HFFc6 (cell line): ENCODE data around the gene CSN1S1. TPM values are rescaled to one million over a fixed set of nuclear protein-coding genes. Genes with fewer than 3 reads are reported as not detected.

Experiments
- DNase-seq: peaks from one replicate; pipeline ENCODE4 v3.0.0-alpha.2; 2018
- H3K27ac Mint-ChIP-seq: 2 replicates; pipeline ENCODE4 v1.8.0; 2020; ENCODE audit warnings: mild to moderate bottlenecking, mixed read lengths
- H3K27me3 Mint-ChIP-seq: 2 replicates; pipeline ENCODE4 v1.8.0; 2021; ENCODE audit warnings: mild to moderate bottlenecking, moderate library complexity, mixed read lengths; ENCODE audit not compliant: insufficient read depth
- H3K36me3 Mint-ChIP-seq: 2 replicates; pipeline ENCODE4 v1.8.0; 2021; ENCODE audit warnings: low read depth, mixed read lengths
- H3K4me1 Mint-ChIP-seq: 2 replicates; pipeline ENCODE4 v1.8.0; 2020; ENCODE audit warnings: low read depth, mixed read lengths
- H3K4me3 Mint-ChIP-seq: 2 replicates; pipeline ENCODE4 v1.8.0; 2020; ENCODE audit warnings: mild to moderate bottlenecking, moderate library complexity, mixed read lengths
- H3K9me3 Mint-ChIP-seq: 2 replicates; pipeline ENCODE4 v1.8.0; 2020; ENCODE audit warnings: mild to moderate bottlenecking, mixed read lengths
- total RNA-seq, 6 experiments: library from RNA; stranded (reverse); fragmentation: NEBNext Ultra II Directional; extraction: Animal tissue kit (Norgen Biotek cat#: 25700); gene quantifications; 2 replicates in 1 of 6; 3 replicates in 5 of 6; pipeline ENCODE4 v1.2.3, GENCODE V29; 2021
- TF ChIP-seq, protein P1 (sequence below): fragments of 200-600 bp; sonication (generic); IDR thresholded peaks from 2 replicates; pipeline ENCODE4 v1.5.0; 2021; ENCODE audit warnings: antibody characterized with exemption, mild to moderate bottlenecking

Gene CSN1S1
- total RNA-seq, 6 experiments from 2014 or later, result not detected

DNA sequence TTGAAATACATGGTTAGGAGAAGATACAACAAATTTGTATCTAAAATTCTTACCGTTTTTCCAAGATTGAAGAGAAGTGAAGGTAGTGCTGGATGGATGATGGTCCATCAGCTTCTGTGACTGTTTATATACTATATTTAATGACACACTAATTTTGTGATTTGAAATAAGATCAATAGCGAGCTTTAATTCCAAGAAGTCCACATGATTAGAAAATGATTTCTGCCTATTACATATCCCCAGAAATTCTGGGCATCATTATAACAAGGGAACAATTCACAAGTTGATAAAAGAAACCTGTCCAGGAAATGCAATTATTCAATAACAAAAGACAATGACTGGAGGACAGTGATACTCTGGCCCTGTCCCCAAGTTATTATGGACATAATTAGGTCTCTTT is 34.8 kb downstream of the CSN1S1 start, which contains the start of gene CSN2:
CSN2 (minus strand) TSS at position 101 of the 400 bp plus-strand sequence. CDS start 4,733 bp downstream, outside the sequence.
- no peaks in the 10 kb centered on the region for H3K27me3 Mint-ChIP-seq
- TF ChIP-seq, protein P1, sequence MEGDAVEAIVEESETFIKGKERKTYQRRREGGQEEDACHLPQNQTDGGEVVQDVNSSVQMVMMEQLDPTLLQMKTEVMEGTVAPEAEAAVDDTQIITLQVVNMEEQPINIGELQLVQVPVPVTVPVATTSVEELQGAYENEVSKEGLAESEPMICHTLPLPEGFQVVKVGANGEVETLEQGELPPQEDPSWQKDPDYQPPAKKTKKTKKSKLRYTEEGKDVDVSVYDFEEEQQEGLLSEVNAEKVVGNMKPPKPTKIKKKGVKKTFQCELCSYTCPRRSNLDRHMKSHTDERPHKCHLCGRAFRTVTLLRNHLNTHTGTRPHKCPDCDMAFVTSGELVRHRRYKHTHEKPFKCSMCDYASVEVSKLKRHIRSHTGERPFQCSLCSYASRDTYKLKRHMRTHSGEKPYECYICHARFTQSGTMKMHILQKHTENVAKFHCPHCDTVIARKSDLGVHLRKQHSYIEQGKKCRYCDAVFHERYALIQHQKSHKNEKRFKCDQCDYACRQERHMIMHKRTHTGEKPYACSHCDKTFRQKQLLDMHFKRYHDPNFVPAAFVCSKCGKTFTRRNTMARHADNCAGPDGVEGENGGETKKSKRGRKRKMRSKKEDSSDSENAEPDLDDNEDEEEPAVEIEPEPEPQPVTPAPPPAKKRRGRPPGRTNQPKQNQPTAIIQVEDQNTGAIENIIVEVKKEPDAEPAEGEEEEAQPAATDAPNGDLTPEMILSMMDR, result no peak
- peaks cover 15% of the 10 kb centered on the region for H3K9me3 Mint-ChIP-seq
- no peak within 1 kb of the TSS for H3K4me3 Mint-ChIP-seq
- no peaks in the 10 kb centered on the region for H3K4me1 Mint-ChIP-seq
- H3K36me3 Mint-ChIP-seq, result no peaks in the 10 kb centered on the region
- no peak for DNase-seq
- H3K27ac Mint-ChIP-seq, result no peak within 1 kb of the TSS

DNA sequence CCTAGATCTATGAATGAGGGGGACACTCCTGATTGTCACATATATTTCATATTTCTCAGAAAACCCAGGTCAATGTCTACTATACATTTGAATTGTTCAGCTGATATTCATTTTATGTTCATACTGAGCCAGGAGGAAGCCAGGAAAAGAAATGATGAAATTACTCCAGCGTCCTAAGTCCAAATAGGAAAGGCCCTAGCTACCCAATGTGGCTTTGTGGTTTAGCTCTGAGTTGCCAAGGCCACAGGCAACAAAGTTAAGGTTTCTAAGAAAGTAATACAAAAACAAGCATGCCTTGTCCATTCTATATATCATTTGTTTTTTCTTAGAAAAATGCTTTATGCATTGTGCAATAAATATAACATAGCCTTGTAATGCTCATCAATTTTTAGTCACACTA is 39.2 kb downstream of the CSN1S1 start:
- H3K27ac Mint-ChIP-seq, result no peak overlapping the region
- H3K9me3 Mint-ChIP-seq, result peaks cover 26% of the 10 kb centered on the region
- no peak overlapping the region for H3K4me3 Mint-ChIP-seq
- no peaks in the 10 kb centered on the region for H3K4me1 Mint-ChIP-seq
- H3K27me3 Mint-ChIP-seq, result no peaks in the 10 kb centered on the region
- no peaks in the 10 kb centered on the region for H3K36me3 Mint-ChIP-seq
- TF ChIP-seq, protein P1, result no peak
- DNase-seq, result no peak

DNA sequence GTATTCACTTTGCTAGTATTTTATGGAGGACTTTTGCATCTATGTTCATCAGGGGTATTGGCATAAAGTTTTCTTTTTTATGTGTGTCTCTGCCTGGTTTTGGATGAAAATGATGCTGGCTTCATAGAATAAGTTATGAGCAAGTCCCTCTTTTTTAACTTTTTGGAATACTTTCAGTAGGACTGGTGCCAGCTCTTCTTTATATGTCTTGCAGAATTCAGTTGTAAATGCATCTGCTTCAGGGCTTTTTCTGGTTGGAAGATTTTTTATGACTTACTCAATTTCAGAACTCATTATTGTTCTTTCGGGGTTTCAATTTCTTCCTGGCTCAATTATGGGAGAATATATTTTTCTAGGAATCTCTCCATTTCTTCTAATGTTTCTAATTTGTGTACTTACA is 43.8 kb downstream of the CSN1S1 start:
- no peaks in the 10 kb centered on the region for H3K27me3 Mint-ChIP-seq
- no peak for DNase-seq
- TF ChIP-seq, protein P1, result no peak
- H3K27ac Mint-ChIP-seq, result no peak overlapping the region
- H3K9me3 Mint-ChIP-seq, result peaks cover 22% of the 10 kb centered on the region
- H3K36me3 Mint-ChIP-seq, result no peaks in the 10 kb centered on the region
- no peak overlapping the region for H3K4me3 Mint-ChIP-seq
- H3K4me1 Mint-ChIP-seq, result no peaks in the 10 kb centered on the region

DNA sequence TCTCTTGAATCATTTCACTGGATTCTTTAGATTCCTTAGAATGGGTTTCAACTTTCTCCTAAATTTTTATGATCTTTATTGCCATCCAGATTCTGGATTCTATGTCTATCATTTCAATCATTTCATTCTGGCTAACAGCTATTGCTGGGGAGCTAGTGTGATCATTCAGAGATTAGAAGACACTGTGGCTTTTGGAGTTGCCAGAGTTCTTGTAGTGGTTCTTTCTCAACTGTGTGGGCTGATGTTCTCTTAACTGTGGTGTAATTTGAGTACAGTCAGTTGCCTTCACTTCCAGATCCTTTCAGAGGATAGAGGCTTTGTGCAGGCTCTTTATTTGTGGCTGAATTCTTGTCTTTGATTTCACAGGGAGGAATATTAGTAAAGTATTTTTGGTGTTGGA is 46.7 kb downstream of the CSN1S1 start:
- TF ChIP-seq, protein P1, result no peak
- Mint-ChIP-seq H3K4me1 (no peaks in the 10 kb centered on the region), H3K27ac (no peak overlapping the region), H3K4me3 (no peak overlapping the region), H3K36me3 (no peaks in the 10 kb centered on the region), H3K27me3 (no peaks in the 10 kb centered on the region), H3K9me3 (peaks cover 22% of the 10 kb centered on the region)
- no peak for DNase-seq

DNA sequence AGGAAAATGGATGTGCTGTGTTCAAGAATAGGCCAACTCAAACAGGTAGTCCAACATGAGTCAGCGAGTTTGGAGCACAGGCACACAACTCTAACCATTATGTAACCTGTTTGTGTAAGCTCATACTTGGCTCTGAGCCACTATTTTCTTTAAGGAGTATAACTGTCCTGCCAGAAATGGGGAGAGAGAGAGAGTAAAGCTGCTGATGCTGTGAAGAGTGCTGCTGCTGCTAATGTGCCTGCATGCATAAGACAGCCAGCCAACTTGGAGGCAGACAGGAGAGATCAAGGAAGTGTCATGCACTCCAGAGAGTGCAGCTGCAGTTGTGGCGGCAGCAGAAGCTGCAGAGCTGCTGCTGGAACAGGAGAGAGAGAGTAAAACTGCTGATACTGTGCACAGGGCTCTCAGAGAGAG is 53.2 kb downstream of the CSN1S1 start:
- DNase-seq, result no peak
- Mint-ChIP-seq H3K27ac (no peak overlapping the region), H3K9me3 (peaks cover 26% of the 10 kb centered on the region), H3K27me3 (no peaks in the 10 kb centered on the region), H3K4me3 (no peak overlapping the region), H3K36me3 (no peaks in the 10 kb centered on the region), H3K4me1 (no peaks in the 10 kb centered on the region)
- TF ChIP-seq, protein P1, result no peak

DNA sequence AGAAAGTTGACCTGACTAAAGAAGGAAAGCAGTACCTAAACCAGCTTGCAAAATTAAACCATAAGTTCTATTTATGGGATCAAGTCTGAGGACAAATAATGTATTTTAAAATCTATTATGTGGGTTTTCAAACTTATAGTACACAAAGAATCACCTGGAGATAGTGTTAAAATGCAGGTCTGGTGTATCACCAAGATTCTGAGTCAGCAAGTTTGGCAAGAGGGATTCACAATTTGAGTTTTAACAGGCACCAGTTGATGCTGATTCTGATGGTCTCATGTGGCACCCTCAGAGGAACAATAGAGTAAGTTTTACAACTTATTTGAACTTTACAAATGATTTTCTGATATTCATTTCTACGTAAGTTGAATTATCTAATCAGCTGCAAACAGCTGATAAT is 55.8 kb downstream of the CSN1S1 start:
- DNase-seq, result no peak
- H3K4me3 Mint-ChIP-seq, result no peak overlapping the region
- H3K9me3 Mint-ChIP-seq, result peaks cover 26% of the 10 kb centered on the region
- TF ChIP-seq, protein P1, result no peak
- H3K4me1 Mint-ChIP-seq, result no peaks in the 10 kb centered on the region
- H3K27me3 Mint-ChIP-seq, result no peaks in the 10 kb centered on the region
- no peak overlapping the region for H3K27ac Mint-ChIP-seq
- no peaks in the 10 kb centered on the region for H3K36me3 Mint-ChIP-seq
